NCI-H146 treated with DMSO at 0.1 percent for 48 hours (cell line): ENCODE measurements around the gene CACNA1B.
"Not testable (repeated sequence)": the region's sequence is repeated elsewhere in the genome, so short reads cannot be mapped to it uniquely, and the experiment has no call there.

ENCODE experiments used
- DNase-seq: peaks from one replicate; lab custom pipeline; 2025; ENCODE audit not compliant: unreplicated experiment; lab: John Stamatoyannopoulos, UW

The CACNA1B gene

DNA sequence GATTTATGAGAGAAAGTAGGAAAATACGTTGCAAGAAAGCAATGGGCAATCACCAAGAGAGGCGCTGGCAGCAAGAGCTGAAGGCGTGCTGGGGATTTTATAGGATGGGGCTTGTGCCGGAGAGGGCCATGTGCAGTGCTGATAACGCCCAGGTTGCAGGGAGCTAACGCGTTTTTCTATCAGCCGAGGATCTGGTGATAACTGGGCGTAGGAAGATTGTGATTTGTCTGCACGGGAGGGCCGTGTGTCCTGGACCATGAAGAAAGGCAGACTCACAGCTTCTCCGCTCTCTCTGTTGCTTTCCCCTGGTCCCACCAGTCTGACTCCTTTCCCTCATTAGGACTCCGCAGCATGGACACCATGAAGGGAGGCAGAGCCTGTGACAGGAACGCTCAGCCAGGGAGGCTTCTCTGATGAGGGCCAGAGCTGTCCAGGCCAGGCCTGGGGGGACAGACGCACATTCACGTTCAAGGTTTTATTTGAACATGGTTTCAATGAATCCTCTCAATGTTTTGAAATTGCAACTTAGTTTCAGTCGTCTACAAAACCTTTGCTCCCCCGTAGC is 11.9 kb upstream of the CACNA1B start:
- no peak for DNase-seq

DNA sequence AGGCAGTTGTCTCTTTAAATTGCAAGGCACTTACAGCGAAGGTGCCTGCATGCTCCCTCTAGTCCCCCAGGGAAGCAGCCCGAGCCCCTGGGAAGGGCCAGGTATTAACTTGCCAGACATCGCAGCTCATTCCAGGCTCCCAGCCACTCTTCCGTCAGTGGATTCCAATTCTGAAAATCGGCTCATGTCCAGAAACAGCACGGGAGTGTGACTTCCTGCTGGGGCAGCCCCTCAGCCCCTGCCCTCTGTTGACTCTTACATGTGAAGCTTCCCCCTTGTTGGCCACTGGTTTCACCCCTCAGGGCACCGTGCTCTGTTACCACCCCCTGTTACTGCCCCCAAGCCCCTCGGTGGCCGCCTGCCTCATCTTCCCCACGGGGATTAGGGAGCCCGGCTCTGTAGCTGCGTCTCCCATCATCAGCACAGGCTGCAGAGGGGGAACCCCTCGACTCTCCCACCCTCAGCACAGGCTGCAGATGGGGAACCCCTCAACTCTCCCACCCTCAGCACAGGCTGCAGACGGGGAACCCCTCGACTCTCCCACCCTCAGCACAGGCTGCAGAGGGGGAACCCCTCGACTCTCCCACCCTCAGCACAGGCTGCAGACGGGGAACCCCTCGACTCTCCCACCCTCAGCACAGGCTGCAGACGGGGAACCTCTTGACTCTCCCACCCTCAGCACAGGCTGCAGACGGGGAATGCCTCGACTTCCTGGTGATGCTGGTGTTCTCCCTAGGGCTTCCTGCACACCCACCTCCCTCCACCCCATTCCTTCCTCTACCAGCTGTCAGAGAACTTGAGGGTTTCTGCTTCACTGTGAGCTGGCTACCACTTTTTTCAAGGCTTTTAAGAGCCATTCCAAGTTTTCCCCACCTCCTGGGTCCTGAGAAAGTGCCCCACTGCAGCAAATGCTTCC is 11.1 kb upstream of the CACNA1B start:
- no peak for DNase-seq

GRCh38 chr9:137870432-137870831 is 7.2 kb upstream of the CACNA1B start:
- no peak for DNase-seq

DNA sequence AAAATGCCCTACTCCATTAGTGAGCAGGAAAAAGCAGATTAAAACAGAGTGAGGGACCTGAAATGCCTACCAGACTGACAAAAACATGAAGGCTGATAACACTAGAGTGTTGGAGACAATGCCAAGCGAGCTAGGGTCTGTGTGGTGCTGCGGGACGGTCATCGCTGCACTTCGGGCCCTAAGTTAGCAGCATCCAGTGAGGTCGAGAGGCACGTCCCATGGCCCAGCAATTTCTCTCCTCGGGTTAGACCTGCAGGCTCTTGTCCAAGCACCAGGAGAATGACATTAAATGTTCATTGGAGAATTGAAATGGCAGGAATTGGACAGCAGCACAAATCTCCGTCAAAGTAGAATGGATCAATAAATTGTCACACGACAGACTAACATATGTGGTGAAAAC is 5.3 kb upstream of the CACNA1B start:
- DNase-seq, result no peak

DNA sequence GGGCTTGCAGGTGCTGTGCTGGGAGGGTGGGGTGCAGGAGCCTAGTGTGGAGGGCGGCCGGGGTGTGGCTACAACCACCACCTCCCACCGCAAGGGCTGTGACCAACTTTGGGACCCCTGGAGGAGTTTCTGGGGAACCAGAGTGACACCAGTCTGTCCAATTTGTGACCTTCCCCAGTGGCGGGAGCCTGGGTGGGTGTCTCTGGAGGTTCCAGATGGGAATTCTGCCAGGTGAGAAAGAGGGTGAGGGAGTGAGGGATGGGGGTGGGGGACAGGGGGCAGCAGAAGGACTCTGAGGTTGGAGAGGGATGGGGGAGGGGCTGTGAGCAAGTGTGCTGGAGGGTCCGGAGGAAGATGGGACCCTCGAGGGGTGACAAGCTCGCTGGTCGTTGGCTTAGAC is 4.2 kb upstream of the CACNA1B start:
- DNase-seq, result no peak

GRCh38 chr9:137873858-137874362 is 3.7 kb upstream of the CACNA1B start:
- DNase-seq, result no peak

- DNase-seq, result no peak
Observed at GRCh38 chr9:137875354-137875753, 2.2 kb upstream of the CACNA1B start.

DNA sequence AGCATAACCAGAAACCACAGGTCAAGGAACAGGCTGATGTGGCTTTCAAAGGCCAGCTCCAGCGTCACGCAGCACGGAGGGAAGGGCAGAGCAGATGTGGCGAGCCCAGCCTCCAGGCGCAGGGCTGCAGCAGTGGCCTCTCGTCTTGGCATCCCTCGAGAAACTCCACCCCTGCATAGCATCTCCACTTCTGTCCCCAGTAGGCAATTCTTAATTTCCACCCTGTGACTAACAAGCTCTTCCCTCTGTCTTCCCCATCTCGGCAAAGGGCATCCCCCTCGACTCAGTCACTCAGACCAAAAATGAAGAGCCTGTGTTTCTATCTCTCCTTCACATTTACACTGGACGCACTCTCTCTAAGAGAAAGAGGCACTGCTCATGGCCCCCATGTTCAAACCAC is 1.7 kb upstream of the CACNA1B start:
- DNase-seq, result no peak

DNA sequence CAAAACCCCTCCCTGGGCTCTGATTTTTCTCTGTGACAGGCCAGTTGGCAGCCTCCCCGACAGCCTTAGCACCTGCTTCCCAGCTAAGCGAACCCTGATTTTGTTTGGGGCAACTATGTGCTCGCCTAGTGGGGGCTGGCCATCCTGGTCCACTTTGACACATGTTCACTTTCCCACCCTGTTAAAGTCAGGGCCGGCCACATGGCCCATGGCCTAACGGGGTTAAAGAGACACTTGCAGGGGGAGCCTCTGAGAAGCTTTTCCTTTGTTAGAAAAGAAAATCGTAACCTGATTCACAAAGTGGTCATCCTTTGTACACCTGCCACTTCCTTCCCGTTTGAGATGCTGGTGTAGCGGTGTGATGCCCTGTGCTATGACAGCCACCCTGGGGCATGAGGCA is 1.3 kb upstream of the CACNA1B start:
- DNase-seq, result no peak

GRCh38 chr9:137876781-137877386 is 698 bp upstream of the CACNA1B start:
- no peak for DNase-seq

DNA sequence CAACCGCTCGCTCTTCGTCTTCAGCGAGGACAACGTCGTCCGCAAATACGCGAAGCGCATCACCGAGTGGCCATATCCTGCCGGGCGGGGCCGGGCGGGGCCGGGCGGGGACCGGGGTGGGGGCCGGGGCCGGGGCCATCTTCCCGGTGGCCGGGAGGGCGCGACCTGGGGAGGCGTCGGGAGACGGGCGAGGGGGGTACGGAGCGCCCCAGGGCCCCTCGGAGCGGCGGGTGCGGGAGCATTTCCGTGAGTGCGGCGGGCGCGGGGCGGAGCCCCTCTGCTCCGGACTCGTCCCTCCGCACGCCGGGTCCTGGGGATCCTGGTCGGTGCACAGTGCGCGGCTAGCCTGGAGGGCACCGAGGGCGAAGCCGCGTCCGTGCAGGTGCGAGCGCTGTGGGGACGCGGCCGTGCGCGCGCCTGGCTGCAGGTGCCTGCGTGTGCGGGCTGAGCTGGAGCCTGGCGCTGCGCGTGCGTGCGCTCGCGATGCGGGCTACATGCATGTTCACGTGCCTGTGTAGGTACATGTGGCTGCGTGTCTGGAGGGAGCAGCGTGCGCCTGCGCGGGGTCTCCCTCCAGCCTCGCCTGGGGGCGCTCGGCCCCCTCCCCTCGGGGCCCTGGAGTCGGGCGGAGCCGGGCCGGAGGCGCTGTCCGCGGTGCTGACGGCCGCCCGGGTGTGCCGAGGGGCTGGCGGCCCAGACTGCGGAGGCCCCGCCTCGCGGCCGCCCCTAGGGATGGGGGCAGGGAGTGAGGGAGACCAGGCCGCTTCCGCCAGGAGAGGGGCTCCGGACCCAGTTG is 762 bp downstream of the CACNA1B start:
- DNase-seq, result peak; percentile 11

- DNase-seq, result no peak
Observed at GRCh38 chr9:137879052-137879451, 1.5 kb downstream of the CACNA1B start.

DNA sequence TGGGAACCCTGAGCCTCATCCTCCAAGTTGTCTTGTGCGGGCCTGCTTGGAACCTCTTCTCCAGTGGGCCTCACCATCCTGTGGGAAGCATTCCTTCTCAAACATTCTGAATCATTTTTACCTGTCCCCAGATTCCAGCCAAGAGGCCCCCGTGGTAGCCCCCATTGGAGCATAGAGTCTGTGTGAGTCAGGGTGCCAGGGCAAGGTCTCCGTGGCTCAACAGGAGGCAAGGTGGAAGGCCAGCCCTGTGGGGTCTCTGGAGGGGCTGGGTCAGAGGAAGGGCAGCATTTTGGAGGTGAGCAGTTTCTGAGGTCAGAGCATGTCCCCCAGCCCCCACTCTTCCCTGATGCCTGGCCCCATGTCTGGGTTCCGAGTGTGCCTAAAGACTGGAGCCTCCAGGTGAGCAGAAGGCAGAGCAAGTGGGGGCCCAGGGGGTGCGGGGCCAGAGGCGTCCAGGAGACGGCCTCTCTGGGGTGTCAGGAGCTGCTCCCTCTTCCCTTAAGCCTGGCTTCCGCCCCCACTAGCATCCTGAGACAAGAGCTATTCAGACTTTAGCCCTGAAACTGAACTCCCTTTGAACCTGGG is 2.1 kb downstream of the CACNA1B start:
- no peak for DNase-seq

- DNase-seq, result no peak
Observed at GRCh38 chr9:137880160-137880975, 2.8 kb downstream of the CACNA1B start.

- DNase-seq, result no peak
Observed at GRCh38 chr9:137880976-137881530, 3.5 kb downstream of the CACNA1B start.

DNA sequence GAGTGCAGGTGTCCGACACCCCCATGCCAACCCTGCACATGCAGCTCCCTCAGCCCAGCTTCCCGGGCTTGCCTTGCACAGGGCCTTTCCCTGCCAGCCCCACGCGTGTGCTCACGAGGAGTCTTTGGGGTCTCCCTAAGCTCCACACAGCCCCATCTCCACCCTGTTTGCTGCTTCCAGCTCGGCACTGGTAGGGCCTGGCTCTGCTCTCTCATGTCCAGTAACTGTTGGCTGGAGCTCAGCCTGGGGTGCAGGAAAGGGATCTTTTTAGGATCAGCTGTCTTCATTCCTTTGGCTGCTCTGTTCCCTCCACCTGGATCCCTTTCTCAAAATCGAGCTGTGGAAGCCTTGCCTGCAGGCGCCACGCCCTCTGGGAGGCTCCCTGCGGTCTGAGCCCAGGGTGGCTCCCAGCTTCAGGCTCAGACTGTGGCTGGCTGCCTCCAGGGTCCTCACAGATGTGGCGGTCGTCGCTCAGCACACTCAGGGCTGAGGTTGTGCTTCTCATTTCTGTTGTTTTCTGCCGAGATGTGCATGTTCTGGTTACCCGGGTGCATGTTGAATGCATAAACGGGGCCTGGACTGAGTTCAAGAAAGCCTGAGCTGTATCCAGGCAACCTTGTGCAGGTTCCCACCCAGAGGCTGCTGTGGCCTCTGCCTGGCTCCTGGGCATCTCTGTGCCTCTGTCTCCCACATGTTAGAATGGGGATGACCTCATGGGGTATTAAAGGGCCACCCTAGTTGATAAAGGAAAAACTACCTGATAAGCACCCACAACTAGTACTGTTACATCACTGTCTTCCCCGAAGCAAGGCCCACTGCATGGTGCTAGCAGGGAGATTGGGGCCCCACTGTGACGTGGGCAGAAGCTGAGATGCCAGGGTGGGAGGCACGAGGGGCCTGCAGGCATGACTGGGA is 4.3 kb downstream of the CACNA1B start:
- no peak for DNase-seq

- no peak for DNase-seq
Observed at GRCh38 chr9:137882506-137882821, 4.9 kb downstream of the CACNA1B start.

DNA sequence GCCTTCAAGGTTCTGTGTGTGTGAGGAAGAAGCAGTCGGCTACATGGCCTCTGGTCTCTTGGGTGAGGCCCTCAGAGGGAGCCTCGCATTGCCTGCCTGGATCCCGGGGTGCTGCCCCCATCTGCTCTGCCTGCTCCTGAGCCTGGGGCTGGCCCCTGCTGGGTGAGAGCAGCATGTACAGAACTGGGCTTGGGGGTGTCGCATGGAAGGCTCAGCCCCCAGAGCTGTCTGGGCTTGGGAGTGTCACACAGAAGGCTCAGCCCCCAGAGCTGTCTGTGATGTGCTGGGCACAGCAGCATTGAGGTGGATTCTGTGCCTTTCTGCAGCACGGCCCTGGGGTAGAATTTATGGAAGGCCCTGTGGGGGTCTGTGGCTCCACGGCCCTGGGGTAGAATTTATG is 6.4 kb downstream of the CACNA1B start:
- not testable (repeated sequence) for DNase-seq

GRCh38 chr9:137884547-137884946 is 7.0 kb downstream of the CACNA1B start:
- DNase-seq, result not testable (repeated sequence)
